GM10847 (cell line): Measurements from ENCODE around the gene BOD1L1.

Experiments used
- POLR2A ChIP-seq: IDR thresholded peaks from 2 replicates; pipeline ENCODE4 v1.6.1; 2011; ENCODE audit not compliant: insufficient read length; ENCODE audit errors: extremely low read depth

The BOD1L1 gene

DNA sequence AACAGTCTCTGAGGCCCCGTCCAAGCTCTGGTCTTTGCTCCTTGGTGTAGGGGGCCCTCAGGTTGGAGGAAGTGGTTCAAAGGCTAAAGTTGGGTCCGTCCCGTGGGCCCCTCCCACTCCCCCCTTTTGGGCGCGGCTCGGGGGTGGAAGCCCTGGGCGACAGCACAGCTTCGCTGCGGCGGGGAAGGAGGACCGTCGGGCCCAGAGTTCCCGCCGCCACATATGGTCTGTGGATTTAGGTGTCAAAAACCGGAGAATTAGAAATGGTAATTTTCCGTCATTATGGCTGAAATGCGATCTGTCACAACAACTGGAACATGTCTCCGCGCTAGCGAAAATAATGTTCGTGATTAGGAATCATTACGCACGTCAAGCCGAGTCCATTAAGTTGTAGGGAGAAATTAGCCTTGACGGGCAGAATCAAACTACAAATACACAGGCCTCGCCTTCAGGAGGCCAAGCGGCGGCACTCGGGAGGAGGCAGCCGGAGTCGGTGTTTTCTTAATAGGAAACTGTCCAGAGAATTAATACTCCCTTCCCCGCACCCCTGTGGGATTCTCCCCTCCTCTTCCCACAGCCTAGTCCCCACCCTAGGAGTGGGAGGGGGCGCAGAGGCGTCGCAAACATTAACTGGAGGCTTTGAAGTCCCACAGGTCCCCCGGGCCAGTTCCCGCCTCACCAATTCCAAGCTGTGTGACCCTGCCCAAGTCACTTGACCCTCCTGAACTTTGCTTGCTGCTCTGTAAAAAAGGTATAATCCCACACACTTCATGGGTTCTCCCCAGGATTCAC lies 98.2 kb downstream of the BOD1L1 start:
- TF ChIP-seq POLR2A, result no peak

DNA sequence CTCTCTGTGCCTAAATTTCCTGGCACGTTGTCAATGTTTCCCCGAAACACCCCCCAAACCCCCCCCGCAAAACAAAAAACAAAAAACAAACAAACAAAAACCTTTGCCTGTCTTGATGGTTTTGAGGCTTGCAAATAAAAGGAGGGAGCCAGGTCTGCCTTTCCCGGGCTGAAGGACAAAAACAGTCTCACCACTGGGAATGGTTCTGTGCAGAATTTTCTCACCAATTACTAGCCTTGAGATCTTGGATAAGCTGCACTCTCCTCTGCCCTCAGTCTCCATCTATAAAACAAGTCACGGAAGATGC lies 98.8 kb downstream of the BOD1L1 start:
- no peak for TF ChIP-seq POLR2A

DNA sequence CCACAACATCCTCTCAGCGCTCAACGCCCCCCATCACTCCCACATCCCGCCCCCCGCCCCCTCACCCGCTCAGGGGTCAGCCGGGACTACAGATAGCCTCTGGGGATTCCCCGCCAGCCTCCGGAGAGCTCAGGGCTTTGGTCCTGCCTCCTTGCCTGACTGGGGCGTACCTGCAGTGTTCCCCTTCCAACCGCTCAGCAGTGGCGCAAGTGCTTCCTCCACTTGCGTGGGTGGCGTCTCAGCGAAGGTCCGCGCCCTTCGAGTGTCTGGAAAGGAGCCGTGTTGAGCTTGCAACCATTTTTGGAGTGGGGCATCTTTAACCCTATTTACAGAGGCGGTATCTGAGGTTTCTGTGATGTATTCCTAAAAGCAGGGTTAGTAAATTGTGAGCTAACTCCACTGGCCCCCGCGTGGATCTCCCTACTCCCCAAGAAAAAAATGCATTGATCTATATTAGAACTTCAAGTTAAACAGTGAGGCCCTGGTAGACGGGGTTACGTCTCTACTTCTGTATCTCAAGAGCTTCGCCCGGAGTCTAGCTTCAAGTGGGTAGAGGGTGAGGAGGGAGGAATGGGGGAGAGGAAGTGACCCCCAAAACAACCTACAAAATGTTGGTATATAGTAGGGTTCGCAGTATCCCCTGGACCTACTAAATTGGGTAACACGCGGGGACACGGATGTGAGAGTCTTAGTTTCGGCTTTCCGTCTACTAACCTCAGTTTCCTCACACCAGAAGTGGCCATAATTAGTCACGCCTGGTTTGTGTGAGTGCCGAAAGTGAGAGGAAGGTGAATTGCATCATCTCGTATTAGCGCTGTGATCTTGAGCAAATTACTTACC lies 99.3 kb downstream of the BOD1L1 start:
- no peak for TF ChIP-seq POLR2A

DNA sequence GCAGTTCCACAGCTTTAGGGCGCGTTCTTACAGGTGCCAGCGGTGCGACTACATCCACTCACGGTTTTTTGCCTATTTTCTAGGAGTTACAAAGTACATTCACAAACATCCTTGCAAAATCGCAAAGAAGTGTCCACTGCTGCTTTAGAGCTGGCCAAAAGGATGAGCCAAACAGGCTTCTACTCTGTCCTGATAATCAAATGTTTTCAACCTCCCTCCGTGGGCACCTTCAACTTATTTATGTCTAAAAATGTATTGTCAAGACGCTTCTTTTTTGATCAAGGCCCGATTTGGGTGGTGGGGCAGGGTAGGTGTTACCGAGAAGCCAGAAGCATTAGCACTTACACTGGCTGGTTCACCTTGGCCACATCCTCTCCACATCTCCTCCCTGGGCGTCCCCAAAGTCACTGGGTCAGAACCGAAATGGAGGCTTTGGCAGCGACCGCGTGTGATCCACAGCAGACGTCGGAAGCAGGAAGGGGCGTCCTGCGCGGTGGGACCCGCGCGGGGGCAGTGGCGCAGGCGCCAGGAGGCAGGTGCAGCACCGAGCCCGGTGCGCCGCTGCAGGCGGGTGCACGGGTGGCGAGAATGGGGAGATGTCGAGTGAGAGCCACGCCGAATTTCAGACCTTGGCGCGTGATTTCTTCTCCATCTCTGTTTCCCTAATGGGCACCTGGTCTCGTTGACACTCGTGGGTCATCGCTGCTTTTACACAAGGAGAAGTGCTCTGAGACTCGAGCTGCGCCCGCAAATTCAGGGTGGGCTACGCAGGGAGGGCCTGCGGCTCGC lies 100.1 kb downstream of the BOD1L1 start:
- no peak for TF ChIP-seq POLR2A

DNA sequence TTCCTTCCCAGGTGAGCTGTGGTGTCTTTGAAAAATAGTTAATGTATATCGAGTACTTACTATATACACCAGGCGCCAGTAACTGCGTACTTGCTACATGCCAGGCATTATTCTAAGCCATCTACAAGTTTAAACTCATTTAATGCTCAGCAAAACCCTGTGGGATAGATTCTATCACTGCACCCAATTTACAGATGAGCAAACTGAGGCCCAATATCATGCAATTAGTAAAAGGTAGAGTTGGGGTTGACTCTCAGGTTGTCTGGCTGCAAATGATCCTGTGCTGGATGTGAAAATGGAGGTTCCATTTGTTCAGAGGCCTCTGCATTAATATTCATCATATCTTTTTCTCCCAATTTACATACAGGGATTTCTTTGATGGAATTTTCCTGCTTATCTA lies 100.9 kb downstream of the BOD1L1 start:
- no peak for TF ChIP-seq POLR2A

DNA sequence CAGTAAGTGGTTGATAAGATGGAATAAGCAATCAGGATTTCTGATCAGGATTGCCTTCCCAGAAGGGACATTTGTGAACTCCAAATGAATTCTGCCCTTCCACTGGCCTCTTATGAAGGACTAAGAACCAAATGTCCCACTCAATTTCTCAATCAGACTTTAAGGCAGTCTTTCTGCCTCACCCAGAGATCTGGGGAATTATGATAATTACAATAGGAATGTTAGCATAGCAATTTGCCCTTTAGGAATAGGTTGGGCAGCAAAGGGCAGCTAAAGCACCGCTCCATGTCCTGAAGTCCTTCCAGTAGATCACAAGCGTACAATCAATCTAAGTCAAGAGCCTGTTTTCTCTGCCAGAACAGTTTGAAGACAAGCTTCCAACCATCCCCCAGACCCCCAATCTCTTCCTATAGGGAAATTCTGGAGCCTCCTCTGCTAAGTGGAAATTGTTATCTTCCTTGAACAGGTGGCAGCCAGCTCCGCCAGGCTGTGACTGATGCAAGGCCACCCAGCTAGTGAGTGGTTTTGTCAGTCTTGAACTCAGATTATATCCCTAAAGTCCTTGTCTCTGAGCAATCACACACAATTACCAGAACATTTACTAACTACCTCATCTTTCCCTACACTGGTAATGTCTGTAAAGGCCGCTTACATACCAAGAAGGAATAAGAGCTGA lies 101.8 kb downstream of the BOD1L1 start:
- TF ChIP-seq POLR2A, result no peak

DNA sequence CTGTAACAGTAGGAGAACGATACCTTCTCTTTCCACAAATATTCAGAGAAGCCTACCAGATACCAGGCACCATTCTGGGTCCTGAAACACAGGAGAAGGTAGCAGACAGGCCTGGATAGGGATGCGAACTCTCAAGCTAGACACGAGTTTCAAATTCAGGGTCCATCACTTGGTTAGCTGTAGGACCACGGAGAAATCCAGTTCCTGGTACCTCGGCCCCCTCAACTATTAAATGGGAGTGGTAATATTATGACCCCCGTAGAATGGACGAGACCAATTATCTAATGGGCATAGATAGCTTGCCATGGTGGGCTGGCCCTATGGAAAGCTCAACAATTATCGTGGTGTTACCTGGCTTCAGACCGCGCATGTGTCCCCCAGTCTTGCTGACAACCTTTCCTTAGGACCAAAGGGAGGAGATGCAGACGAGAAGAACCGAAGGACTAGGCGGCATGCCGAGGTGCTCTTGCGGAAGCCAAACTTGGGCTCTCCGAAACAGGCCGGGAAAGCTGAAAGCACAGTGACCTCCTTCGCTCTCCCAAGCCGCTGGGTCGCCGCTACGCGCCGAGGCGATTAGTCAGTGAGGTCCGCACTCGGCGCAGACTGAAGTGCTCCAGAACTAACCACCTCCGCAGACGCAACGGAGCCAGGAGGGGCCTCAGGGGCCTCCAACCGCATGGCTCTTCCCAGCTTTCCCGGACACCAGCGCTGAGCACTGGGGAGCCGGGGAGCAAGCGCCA lies 102.9 kb downstream of the BOD1L1 start:
- TF ChIP-seq POLR2A, result no peak

DNA sequence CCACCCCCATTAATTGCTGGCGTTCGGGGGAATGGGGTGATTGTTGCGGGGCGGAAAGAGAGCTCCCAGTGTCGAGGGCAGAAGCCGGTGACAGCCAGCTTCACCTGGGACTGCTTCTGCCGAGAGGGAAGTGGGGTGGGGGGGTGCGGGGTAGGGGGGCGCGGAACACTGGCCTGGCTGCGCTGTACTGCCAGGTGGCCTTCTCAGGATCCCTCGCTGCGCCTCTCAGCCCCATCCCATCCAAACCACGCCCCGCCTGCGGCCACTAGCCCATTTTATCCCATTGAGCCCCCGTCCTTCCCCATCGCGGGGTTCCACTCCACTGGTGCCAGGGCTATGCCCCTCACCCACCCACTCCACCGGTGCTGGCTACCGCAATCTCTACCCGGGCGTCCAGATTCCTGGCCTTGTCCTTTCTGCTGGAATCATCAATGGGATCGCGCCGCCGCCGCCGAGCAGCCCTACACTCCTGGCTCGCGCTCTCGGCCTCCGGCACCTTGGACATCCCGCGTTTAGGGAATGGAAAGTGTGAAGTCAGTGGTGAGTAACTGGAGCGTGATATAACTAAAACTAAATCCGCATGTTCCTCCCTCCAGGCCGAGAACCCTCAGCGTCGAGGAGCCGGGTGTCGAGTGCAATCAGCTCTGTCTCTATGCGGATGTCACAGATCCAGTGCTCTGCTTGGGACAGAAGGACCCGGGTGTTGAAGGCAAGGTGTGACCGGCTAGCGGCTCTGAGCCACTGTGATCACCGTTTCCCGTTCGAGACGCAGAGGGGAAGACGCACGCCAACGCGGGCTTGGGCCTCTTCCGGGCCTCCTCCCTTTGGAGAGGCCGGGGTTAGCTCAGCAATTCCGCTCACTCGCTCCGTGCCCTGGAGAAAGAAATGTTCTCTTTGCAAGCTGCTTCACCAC lies 103.7 kb downstream of the BOD1L1 start:
- no peak for TF ChIP-seq POLR2A

DNA sequence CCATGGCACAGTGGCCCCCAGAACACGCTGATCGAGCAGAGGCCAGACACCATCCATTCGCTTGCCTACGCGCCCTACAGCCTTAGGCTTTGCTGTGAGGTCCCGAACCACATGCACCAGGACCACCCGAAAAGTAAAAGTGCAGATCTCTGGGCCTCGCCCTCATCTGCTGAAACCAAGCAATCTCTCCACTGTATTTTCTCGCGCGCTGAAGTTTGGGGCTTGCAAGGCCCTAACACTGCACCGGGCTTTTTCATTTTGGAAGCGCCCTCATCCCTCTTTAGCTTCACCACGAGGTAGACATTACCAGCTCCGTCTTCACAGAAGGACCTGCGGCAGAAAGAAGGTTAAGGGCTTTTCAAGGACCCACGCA lies 104.4 kb downstream of the BOD1L1 start:
- TF ChIP-seq POLR2A, result no peak

DNA sequence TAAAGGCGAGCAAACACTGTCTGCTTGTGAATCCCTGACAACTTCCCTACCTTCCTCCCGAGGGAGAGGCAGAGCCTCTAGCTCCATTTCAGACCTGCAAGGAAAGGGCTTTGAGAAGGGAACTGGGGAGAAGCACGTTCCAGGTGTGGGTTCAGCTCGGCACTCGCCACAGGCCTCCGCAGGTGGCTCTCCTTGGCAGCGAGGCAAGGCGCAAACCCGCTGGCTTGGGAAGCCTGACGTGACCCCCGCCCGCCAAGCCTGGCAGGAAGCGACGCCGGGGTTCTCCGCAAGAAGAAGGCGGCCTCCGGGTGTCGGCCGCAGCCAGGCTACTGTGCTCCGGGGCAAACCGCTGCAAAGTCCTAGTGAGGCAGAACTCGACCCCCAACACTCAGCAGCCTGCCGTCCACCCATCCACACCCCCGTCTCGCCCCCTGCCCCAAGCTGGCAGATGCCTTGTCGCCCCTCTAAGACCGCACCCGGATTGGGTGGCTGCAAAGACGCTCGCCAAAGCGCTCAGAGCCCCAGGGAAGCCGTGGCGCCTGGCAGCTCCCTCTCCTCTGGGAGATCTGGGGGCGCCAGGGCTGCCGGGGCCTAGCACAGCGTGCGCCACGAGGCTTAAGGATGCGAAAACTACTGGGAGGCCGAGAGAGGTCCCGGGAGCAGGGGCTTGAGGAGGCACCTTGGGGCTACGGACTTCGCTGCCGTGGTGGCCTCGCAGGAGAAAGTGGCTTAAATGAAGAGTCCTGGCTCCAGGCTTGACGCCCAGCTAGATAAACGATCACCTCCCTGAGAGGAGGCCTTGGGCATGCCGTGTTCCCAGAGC lies 105.0 kb downstream of the BOD1L1 start:
- no peak for TF ChIP-seq POLR2A

DNA sequence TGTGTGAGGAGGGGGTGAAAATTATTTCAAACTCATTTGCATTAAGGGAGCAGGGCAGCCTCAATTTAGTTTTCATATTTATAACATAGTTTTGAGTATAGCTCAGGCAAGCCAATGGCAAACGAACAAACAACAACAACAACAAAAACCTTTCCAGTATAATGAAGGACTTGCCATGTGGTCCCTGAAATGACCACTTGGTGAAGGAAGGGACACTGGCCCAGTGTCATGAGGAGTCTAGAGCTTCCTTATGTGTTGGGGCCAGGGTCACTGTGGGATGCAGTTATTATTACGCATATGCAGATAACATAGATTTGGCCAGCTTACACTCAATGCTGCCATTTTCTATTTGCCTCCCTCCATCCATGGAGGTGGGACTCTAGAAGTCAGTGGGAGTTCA lies 106.5 kb downstream of the BOD1L1 start:
- TF ChIP-seq POLR2A, result no peak
